Kidney (tissue), 14 donors: Measurements from ENCODE around the gene CKS1B. TPM values are rescaled to one million over a fixed set of nuclear protein-coding genes. Genes with fewer than 3 reads are reported as not detected.
A peak's percentile ranks its signal among the peaks of the same experiment; 100 is the strongest.

Source experiments
- DNase-seq, 5 donors: peaks; one replicate each; pipeline ENCODE4 v3.0.0-alpha.2; 2013 to 2020
- FAIRE-seq: peaks from 2 replicates; lab custom pipeline; 2012; peaks lifted over from hg19 to GRCh38; lab: Jason Lieb, UNC
- H3K27ac ChIP-seq, 2 donors: one replicate each; pipeline ENCODE4 v1.7.0; 2013; ENCODE audit warnings: low read depth in 2 of 2, low read length in 2 of 2, inconsistent platforms in 1 of 2
- H3K27me3 ChIP-seq: one replicate; pipeline ENCODE4 v1.7.1; 2013; ENCODE audit warnings: low read length, inconsistent platforms; ENCODE audit not compliant: control insufficient read depth, insufficient read depth
- H3K36me3 ChIP-seq, 3 donors: one replicate each; pipeline versions ENCODE4 v1.7.0 to v1.7.1; 2013; ENCODE audit warnings: low read length in 3 of 3, control low read depth in 1 of 3, inconsistent platforms in 1 of 3; ENCODE audit not compliant: insufficient read depth in 3 of 3, control insufficient read depth in 2 of 3
- H3K4me1 ChIP-seq, 3 donors: one replicate each; pipeline versions ENCODE4 v1.7.0 to v1.7.1; 2013; ENCODE audit warnings: low read length in 3 of 3, inconsistent platforms in 1 of 3, low read depth in 1 of 3; ENCODE audit not compliant: control insufficient read depth in 2 of 3, insufficient read depth in 2 of 3
- H3K4me3 ChIP-seq, 3 donors: one replicate each; pipeline versions ENCODE4 v1.7.0 to v1.8.1; 2013; ENCODE audit warnings: low read length in 3 of 3, control low read depth in 1 of 3, inconsistent platforms in 1 of 3
- H3K9ac ChIP-seq, 3 donors: one replicate each; pipeline versions ENCODE4 v1.7.0 to v1.7.1; 2013; ENCODE audit warnings: low read length in 3 of 3, control low read depth in 1 of 3, inconsistent platforms in 1 of 3
- H3K9me3 ChIP-seq, 3 donors: one replicate each; pipeline versions ENCODE4 v1.7.0 to v1.7.1; 2013; ENCODE audit warnings: low read length in 3 of 3, control low read depth in 1 of 3, inconsistent platforms in 1 of 3; ENCODE audit not compliant: control insufficient read depth in 2 of 3, insufficient read depth in 1 of 3
- CTCF ChIP-seq: IDR thresholded peaks from 3 replicates; pipeline ENCODE4 v1.5.1; 2012; ENCODE audit warnings: mild to moderate bottlenecking, moderate library complexity, borderline replicate concordance; ENCODE audit not compliant: insufficient read depth; ENCODE audit errors: extremely low read depth
- intact Hi-C: fragments of 100-400 bp; cut with DNase I; formaldehyde crosslinking; loops from one replicate; pipeline ENCODE4 v1.11.1; 2022
- polyA plus RNA-seq: library from polyadenylated mRNA; stranded (reverse); fragments of 350-450 nt; fragmentation: Illumina TruSeq; extraction: RNeasy Lipid Tissue Mini Kit (QIAGEN cat#74804); gene quantifications from one replicate; pipeline ENCODE4 v1.2.3, GENCODE V29; 2014; ENCODE audit warnings: low read depth, low replicate concordance; ENCODE audit not compliant: insufficient read depth
- total RNA-seq: library from RNA; stranded (reverse); fragmentation: NEBNext Ultra II Directional; extraction: Animal tissue kit (Norgen Biotek cat#: 25700); gene quantifications from one replicate; pipeline ENCODE4 v1.2.1, GENCODE V29; 2021
- donor health status: control.
- donor health status: control.
- donor health status: control.
- donor health status: control.
- donor health status: control.
- donor health status: DM: yes; HTN: yes; CAD: no.
- donor health status: Normal renal cell carcinoma (clear cell type).

CKS1B gene
- total and polyA plus RNA-seq, 2 donors from 2014 or later, result 23.1 to 43.1 TPM

GRCh38 chr1:155016231-155016831, 41.9 kb downstream of the CKS1B start:
- no peak overlapping the region for H3K4me3 ChIP-seq
- peak in 1 of 5 donors; percentile 81 for DNase-seq

GRCh38 chr1:155017041-155017945, 42.8 kb downstream of the CKS1B start:
- Histone ChIP-seq H3K9me3 (no peaks in the 10 kb centered on the region), H3K27me3 (no peaks in the 10 kb centered on the region), H3K4me3 (peak overlapping the region in 2 of 3 donors; percentile 37 to 42), H3K36me3 (no peaks in the 10 kb centered on the region), H3K4me1 (peaks cover 0 to 28% (median 9%) of the 10 kb centered on the region in 3 donors), H3K9ac (peak overlapping the region in 2 of 3 donors; percentile 32 to 58), H3K27ac (peak overlapping the region; percentile 41 to 83)
- TF ChIP-seq CTCF, result peak; percentile 99
- intact Hi-C loops, result no loop called here
- DNase-seq, result peak; percentile 92 to 98 (median 95)
- no peak for FAIRE-seq

More at GRCh38 chr1:155016231-155016831, 41.9 kb downstream of the CKS1B start:
- Histone ChIP-seq H3K4me1 (peaks cover 0 to 34% (median 9%) of the 10 kb centered on the region in 3 donors), H3K27me3 (no peaks in the 10 kb centered on the region), H3K9ac (no peak overlapping the region), H3K9me3 (no peaks in the 10 kb centered on the region), H3K36me3 (no peaks in the 10 kb centered on the region), H3K27ac (peak overlapping the region; percentile 41 to 83)
- intact Hi-C loops, result no loop called here
- FAIRE-seq, result no peak
- TF ChIP-seq CTCF, result no peak

GRCh38 chr1:155017946-155018316, 43.5 kb downstream of the CKS1B start:
- FAIRE-seq (no peak), DNase-seq (peak in 2 of 5 donors; percentile 67 to 69)
- H3K4me1 ChIP-seq, result peaks cover 0 to 22% (median 4%) of the 10 kb centered on the region in 3 donors
- peak overlapping the region in 2 of 3 donors; percentile 32 to 58 for H3K9ac ChIP-seq
- no peaks in the 10 kb centered on the region for H3K9me3 ChIP-seq
- peak overlapping the region in 1 of 2 donors; percentile 83 for H3K27ac ChIP-seq
- intact Hi-C loops, result no loop called here
- H3K4me3 ChIP-seq, result peak overlapping the region in 2 of 3 donors; percentile 37 to 42
- no peak for TF ChIP-seq CTCF
- no peaks in the 10 kb centered on the region for H3K27me3 ChIP-seq
- H3K36me3 ChIP-seq, result no peaks in the 10 kb centered on the region
